ENCODE results near the gene ATG3.

Gene ATG3

DNA sequence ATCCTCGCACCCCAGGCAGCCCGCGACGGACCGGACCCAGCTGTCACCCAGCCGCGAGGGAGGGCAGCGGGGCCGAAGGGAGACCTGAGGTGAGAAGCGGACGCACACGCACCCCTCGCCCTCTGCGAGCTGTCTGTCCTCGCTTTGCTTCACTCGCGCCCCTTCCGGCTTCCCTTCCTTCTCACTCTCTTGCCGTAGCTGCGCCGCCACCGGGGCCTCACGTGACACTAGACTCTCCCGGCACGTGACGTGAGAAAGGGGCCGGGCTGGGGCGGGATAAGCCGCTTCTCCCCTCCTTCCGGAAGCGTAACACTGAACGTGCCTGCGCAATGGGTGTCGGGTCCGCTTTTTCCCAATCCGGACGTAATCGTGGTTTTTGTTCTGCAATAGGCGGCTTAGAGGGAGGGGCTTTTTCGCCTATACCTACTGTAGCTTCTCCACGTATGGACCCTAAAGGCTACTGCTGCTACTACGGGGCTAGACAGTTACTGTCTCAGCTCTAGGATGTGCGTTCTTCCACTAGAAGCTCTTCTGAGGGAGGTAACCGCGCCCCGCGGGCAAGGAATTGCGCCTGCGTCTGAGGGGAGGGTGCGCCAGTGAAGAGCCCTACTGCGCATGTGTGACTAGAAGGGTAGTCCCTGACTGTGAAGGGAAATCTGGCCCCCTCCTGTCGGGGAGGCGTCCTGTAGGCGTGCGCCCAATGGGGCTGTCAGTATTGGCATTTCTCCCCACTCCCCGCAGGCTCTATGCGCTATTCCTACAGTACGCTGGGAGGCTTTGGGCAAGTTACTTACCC lies at the start of gene ATG3, which contains the start of gene SLC35A5:
TSS of gene ATG3 (minus strand) at position 229 of the 796 bp plus-strand sequence. CDS start 434 bp downstream, outside the sequence.
TSS of gene SLC35A5 (plus strand) at position 312 of the 796 bp plus-strand sequence. CDS start 1,359 bp downstream, outside the sequence.
- DNase-seq (ENCODE audit: insufficient read length, low spot score) (peak; percentile 97), FAIRE-seq (peak; percentile 85)

DNA sequence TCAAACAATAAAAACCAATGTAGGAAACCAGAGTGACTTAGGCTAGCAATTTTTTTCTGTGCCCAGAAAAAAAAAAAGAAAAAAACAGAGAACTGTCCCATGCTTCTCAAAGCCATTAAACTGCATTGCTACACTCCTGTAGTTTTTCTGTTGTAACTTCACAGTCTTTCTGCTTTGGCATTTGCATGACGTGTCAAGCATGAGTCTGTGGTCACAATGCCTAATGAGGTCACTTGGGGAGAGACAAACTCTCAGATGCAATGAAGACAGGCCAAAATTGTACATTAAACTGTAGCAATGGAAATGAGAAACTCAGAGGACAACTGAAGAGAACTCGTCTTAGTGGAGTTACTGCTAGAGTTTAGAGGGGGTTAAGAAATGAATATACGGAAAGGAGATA lies 48.4 kb upstream of the ATG3 start:
- FAIRE-seq = no peak
- DNase-seq (ENCODE audit: insufficient read length, low spot score) = no peak

DNA sequence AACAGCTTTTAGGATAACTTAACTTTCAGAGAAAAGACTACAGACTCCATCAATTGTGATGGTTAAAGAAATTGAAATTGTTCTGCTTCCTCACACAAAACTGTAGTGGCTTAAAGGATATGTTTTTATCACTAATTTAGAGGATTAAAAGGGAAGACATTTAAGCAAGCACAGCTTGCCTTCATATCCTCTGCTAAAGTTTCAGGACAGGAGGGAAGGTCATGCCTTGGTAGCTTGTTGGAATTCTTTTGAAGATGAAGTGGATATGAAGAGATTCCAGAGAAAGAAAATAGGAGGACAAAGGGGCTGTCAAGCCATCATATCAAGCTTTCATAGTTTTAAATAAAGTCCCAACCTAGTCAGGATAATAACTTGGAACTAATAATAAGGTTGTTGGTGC lies 46.1 kb upstream of the ATG3 start:
- FAIRE-seq (no peak), DNase-seq (ENCODE audit: insufficient read length, low spot score) (no peak)

DNA sequence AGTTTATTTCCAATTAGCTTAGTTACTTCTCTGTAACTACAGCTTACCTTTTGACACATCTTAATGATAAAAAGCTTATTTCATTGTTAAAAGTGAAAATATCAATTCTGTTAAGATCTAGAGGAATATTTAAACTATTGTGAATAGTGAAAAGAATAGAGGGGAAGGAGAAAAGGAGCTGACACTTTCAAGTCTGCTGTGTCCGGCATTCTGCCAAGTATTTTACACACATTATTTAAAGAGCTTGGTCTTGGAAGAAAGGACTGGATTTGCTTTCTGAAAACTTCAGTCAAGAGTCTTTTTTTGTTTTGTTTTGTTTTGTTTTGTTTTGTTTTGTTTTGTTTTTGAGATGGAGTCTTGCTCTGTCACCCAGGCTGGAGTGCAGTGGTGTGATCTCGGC lies 44.3 kb upstream of the ATG3 start:
- no peak for DNase-seq (ENCODE audit: insufficient read length, low spot score)
- FAIRE-seq = no peak

DNA sequence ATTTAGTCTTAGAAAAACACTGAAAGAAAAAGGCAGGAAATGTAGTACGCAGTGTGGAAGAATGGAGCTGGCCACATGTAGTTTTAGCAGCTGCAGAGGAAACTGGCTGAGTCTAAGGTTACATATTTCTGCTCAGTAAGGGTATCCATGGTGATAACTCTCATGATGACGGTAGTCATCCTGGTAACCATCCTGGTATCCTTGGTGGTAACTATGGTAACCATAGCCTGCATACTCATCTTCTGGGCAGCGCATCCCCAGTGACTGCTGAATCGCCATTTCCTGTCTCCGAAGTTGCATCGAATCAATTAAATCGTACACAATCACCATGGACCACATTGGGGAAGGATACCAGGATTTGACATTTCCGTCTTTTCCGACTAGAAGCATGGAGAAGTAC lies 43.5 kb upstream of the ATG3 start:
- FAIRE-seq (no peak), DNase-seq (ENCODE audit: insufficient read length, low spot score) (peak; percentile 41)

DNA sequence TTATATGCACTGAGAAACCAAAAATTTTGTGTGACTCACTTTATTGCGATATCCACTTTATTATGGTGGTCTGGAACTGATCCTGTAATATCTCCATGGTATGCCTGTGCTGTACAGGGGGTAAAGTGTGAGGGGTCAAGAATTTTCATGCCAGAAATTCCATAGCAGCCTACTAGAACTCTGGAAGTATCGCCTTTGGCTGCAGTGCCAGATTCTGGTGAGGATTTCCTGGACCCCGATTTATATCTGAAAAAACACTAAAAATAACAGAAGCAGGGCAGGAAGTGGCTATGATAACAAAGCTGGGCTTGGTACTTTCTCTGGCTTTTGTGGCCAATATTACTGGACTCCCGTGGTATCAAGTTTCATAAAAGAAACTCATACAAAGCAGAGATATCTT lies 42.8 kb upstream of the ATG3 start:
- DNase-seq (ENCODE audit: insufficient read length, low spot score) (peak; percentile 56), FAIRE-seq (peak; percentile 16)

DNA sequence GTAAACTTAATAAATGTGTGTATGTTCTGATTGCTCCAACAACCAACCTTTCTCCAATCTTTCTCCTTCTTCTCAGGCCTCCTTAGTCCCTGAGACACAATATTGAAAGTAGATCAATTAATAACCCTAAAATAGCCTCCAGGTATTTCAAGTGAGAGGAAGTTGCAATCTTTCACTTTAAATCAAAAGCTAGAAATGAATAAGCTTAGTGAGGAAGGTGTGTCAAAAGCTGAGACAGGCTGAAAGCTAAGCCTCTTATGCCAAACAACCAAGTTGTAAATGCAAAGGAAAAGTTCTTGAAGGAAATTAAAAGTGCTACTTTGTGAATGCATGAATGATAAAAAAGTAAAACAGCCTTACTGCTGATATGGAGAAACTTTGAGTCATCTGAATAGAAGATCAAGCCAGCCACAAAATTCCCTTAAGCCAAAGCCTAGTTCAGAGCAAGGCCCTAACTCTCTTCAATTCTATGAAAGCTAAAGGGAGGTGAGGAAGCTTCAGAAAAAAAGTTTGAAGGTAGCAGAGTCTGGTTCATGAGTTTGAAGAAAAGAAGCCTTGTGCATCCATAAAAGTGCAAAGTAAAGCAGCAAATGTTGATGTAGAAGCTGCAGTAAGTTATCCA lies 40.6 kb upstream of the ATG3 start:
- no peak for DNase-seq (ENCODE audit: insufficient read length, low spot score)
- no peak for FAIRE-seq

DNA sequence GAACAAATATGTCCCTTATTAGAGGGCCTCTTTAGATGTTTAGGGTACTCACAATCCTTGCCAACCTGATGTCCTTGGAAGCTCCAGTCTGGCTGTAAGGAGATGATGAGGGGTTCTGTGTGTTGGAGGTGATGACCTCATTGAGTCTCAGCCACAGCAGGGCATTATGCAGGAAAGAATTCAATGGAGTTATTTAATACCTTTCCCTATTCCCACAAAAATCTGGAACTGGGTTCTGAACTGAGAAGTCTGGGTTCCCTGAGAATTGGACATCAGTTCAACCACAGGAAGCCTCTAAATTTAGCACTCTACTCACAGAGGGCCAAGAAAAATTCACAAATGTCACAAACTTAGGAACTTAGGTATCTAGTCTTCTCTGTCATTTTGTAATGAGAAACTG lies 37.0 kb upstream of the ATG3 start:
- no peak for FAIRE-seq
- no peak for DNase-seq (ENCODE audit: insufficient read length, low spot score)

DNA sequence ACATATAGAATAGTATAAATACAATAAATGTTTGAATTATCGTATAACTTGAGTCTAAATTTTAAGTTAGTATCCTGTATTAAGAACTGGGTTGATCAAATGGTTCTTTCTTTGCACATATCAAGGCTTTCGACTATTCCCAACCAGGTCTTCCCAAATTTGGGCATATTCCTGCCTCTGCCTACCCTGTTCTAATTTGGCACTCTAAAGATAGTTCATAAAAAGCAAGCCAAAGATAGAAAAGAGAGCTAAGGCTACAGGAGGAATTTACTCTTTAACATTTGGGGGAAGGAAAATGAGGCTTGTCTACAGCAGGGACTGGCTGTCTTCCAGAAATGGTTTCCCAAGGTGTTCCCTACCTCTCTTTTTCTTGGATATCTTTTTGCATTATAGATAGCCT lies 36.2 kb upstream of the ATG3 start:
- no peak for FAIRE-seq

DNA sequence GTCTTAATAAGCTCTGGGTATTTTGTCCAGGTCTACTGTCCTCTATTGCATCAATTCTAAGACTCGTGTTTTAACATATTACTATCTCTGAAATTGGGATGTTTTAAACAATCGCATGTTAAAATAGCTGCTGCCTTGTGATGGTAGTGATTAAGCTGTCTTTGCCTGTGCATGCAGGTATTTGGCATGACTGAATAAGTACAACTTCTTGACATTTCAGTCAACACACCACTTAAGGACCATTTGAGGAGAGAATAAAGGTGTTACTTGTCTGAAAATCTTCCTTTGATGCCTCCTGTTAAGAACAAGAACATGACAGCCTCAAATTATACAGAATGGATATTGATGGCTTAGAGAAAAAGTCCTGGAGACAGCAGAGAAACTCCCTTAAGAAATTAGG lies 33.1 kb upstream of the ATG3 start:
- DNase-seq (ENCODE audit: insufficient read length, low spot score) = no peak
- no peak for FAIRE-seq

More for the DNA sequence above, 36.2 kb upstream of the ATG3 start:
- DNase-seq (ENCODE audit: insufficient read length, low spot score) = no peak

DNA sequence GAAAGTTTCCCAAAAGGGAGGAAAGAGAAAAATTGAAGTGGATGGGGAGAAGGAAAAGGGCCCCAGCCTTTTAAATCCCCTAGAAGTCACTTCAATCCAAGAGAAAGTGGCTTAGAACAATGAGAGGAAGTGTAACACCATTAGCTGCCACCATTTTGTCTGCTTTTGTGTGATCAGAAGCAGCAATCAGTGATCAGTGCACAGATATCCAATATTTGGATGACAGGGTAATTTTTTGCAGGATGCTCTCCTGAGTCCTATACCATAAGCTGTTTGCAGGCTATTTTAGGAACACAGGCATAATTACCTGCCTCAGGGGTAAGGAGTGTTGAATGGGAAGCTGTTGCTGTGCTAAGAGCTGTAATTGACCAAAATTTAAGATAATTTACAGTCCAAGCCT lies 31.5 kb upstream of the ATG3 start:
- DNase-seq (ENCODE audit: insufficient read length, low spot score) (no peak), FAIRE-seq (no peak)

DNA sequence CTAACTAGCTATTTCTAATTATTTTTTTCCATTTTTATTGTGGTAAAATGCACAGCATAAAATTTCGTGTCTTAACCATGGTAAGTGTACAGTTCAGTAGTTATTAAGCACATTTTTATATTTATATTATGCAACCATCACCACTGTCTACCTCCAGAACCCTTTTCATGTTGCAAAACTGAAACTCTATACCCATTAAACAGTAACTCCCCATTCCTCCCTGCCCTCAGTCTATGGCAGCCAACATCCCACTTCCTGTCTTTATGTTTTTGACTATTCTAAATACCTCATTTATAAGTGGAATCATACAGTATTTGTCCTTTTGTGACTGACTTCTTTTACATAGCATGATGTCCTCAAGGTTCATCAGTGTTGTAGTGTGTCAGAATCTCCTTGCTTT lies 25.6 kb upstream of the ATG3 start:
- DNase-seq (ENCODE audit: insufficient read length, low spot score) = no peak

DNA sequence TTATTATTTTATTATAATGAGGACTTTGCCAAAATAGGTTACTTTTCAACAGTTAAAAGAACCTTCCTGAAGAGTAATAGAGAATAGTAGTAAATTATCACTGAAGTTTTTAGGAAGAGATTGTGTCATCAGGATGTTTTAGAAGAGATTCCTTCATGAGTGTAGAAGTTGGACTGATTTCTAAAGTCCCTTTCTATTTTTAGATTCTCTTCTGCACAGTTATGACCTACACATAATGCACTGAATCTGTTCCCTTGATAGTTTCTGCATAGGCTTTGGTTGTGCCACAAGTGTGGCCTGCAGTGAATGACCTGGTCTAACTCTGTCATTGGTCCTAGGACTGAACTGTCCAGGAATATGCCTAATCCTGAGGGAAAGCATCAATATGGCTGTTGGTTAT lies 24.0 kb upstream of the ATG3 start:
- DNase-seq (ENCODE audit: insufficient read length, low spot score) = no peak
- FAIRE-seq = no peak

More for the DNA sequence above, 25.6 kb upstream of the ATG3 start:
- no peak for FAIRE-seq

DNA sequence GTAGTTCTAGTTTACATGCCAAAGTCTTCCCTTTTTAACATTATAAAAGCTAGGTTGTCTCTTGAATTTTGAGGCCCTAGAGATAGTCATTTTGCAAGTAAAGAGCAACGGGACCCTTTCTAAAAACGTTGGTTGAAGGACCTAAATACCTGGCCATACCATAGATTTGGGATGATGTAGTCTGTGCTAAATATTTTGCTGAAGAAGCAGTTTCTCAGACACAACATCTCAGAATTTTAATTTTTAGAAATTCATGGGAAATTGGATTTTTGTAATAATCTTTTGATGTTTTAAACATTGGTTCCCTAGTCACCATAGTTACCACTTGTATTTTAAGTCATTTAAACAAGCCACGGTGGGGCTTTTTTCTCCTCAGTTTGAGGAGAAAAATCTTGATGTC lies 21.3 kb upstream of the ATG3 start:
- no peak for FAIRE-seq
- no peak for DNase-seq (ENCODE audit: insufficient read length, low spot score)

DNA sequence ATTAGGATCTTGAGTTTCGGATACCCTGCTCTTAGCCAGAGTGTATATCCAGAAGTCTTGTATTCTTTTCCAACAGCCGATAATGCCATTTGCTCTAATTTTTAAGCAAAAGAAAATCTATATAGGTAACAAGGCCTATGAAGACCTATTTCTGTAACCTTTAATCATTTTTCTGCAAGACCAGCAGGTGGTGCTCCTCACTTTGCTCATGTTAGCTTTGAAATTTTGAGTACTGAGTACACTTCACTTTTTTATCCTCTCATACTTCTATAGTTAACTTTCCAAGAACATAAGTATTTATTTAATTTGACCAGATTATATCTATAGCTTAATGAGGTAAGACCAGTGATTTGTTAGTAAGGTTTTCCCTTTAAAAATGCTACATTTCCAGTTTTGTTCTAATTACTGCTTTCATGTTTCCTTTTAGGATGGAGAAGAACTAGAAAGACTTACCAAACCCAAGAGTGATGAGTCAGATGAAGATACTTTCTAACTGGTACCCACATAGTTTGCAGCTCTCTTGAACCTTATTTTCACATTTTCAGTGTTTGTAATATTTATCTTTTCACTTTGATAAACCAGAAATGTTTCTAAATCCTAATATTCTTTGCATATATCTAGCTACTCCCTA lies 20.6 kb upstream of the ATG3 start:
- peak; percentile 13 for DNase-seq (ENCODE audit: insufficient read length, low spot score)
- no peak for FAIRE-seq

DNA sequence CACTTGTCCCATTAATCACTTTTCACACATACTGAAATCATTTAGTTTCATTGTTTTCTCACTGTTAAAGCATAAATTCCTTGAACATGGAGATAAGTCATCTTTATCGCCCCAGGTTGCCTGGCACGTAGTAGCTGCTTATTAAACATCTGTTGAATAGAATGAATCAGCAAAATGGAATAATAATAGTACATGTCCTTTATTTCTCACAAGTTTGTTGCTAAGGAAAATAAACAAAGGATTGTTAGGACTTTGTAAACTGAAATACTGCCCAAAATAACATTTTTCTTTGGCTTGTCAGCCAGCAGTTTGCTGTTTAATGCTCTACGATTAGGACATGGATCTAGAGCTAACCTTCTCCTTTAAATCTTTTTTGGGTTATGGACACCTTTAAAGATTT lies 17.9 kb upstream of the ATG3 start:
- DNase-seq (ENCODE audit: insufficient read length, low spot score) (no peak), FAIRE-seq (no peak)

DNA sequence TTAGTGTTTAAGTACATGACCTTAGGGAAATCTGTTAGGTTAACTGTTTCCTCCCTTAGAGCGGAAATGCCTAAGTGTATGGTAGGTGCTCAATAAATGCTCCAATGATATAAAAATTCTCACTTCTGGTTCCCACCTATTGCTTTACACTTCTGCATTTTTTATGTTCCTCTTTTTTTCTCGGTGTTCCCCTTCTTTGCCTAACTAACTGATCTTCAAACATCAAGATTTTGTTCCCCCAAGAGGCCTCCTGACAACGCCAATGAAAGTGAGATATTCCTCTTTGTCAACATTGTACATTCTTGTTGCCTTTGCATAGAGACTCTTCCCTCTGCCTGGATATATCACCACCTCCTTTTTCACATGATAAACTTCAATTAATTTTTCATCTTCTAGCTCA lies 17.5 kb upstream of the ATG3 start:
- DNase-seq (ENCODE audit: insufficient read length, low spot score) (no peak), FAIRE-seq (no peak)

DNA sequence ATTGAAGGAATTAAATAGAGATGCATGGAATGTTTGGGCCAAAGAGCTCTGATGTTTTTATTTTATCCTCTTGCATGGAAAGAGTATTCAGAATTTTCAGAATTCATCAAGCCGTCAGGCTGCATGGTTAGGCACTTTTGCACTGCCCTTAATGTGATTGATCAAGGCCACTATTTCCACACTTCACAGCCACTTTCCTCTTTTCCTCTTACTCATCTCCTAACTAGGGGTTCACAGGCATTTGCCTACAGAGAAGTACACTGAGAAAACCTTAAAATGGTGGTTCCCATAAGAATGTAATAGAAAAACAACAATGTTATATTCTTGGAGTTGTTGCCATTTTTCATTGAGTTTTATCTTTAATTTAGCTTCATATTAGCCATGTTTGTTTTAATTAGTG lies 10.9 kb upstream of the ATG3 start:
- DNase-seq (ENCODE audit: insufficient read length, low spot score) (no peak), FAIRE-seq (no peak)

DNA sequence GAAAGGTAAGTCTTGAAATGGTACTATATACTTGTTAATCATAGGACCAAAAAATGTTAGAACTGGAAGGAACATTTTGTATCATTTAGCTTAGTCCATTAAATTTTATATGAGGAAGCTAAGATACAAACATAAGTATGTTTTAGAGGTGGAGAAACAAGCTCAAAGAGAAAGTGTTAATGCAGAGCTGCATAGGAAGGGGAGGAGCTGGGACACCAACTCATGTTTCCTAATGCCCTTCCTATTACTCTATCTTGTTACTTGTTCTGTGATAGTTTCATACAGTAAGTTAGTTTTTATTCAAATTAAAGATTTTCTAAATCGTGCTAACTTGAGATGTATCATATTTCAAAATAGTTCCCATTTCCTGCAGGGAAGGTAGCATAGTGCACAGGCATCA lies 7.5 kb upstream of the ATG3 start:
- no peak for DNase-seq (ENCODE audit: insufficient read length, low spot score)
- FAIRE-seq = no peak

DNA sequence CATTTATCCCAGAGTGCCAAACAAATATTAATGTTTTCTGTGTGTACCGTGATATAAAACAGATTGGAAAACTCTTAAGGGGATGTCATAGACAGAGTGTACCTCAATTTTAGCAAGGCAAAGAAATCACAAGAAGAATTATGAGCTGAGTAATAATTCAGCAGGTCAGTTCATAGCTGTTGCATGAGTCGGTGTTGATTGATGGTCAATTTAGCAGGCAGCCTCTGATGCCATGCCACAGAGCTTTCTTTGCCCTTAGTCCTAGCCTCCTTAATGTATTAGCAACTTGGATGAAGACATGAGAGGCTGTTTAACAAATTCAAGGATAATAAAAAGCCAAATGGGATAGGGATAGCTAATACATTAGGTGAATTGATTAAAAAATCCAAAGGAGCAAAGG lies 6.9 kb upstream of the ATG3 start:
- DNase-seq (ENCODE audit: insufficient read length, low spot score) = peak; percentile 52
- peak; percentile 71 for FAIRE-seq

DNA sequence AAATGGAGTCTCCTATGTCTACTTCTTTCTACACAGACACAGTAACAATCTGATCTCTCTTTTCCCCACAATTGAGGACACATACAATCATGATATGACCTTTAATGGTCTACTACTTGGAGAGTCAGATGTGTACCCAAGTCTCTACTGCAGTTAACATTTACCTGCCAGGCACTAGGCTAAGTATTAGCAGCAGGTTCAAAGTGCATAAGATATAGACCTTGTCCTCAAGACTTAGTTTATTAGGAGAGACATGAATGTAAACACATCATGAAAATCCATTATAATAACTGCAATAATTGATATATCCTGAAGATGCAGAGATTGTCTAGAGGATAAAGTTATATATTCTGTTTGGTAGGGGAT lies 3.2 kb upstream of the ATG3 start:
- FAIRE-seq (no peak), DNase-seq (ENCODE audit: insufficient read length, low spot score) (no peak)
